Measurements from ENCODE around the gene ATF7IP2. TPM values are rescaled to one million over a fixed set of nuclear protein-coding genes. Genes with fewer than 3 reads are reported as not detected.

ATF7IP2 gene
- total and polyA plus RNA-seq, 2 of the 13 experiments (the other 11 are each of a cell fraction or from before 2014, with no cell fraction given): 117 to 217 TPM

DNA sequence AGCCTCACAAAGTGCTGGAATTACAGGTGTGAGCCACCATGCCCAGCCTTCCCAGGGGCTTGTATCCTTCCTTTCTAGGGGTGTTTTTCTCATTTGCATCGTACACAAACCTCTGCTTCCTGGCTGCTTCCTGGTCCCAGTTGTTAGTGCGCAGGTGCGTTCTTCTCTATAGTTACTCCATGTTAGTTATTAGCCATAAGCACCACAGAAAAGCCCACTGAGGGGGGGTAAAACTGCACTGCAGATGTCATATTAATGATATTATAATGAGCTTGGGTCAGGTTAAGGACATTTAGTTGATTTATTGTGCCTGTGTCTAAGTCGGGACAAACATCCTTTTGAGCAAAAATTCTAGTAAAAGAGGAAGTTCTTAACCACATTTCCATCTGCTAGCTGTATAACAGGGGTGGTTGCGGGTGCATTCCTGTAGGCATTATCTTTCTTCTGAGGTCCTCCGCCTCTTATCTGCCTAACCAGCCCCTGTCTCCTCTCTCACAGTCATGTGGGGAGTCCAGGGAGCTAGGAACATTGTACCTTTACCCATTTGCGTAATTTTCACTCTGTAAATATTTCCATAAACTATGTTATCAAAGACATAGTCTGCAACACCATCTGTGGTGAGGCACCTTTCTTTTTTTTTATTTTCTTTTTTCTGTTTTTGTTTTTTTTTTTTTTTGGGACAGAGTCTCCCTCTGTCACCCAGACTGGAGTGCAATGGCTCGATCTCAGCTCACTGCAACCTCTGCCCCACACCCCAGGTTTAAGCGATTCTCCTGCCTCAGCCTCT lies 23.6 kb upstream of the ATF7IP2 start (continued):
- TF ChIP-seq NFYC (CRISPR knock-in tag; IDR thresholded peaks at IDR 0.05) (no peak; the same call in 1 of the 2 replicates), HOXA9 (CRISPR knock-in tag; IDR thresholded peaks at IDR 0.05; ENCODE audit: borderline replicate concordance) (no peak), MXI1 (IDR thresholded peaks at IDR 0.05; ENCODE audit: borderline replicate concordance, low read depth, low read length) (no peak), ZZZ3 (CRISPR knock-in tag; IDR thresholded peaks at IDR 0.05; ENCODE audit: borderline replicate concordance) (no peak), ZNF235 (CRISPR knock-in tag; IDR thresholded peaks at IDR 0.05; ENCODE audit: borderline replicate concordance) (peak; percentile 40; the same call in 1 of the 2 replicates), ZNF33B (CRISPR knock-in tag; IDR thresholded peaks at IDR 0.05) (no peak), ZNF510 (CRISPR knock-in tag; IDR thresholded peaks at IDR 0.05; ENCODE audit: low read depth) (no peak), ZNF766 (CRISPR knock-in tag; IDR thresholded peaks at IDR 0.05; ENCODE audit: borderline replicate concordance) (no peak), MTA1 (CRISPR knock-in tag; IDR thresholded peaks at IDR 0.05; ENCODE audit: borderline replicate concordance) (no peak; the same call in 1 of the 2 replicates), ZC3H4 (CRISPR knock-in tag; IDR thresholded peaks at IDR 0.05; ENCODE audit: borderline replicate concordance) (no peak), FOXK1 (CRISPR knock-in tag; IDR thresholded peaks at IDR 0.05; ENCODE audit: borderline replicate concordance, low read depth) (no peak), SSRP1 (CRISPR knock-in tag; IDR thresholded peaks at IDR 0.05) (no peak), TP53 (CRISPR knock-in tag; conservative IDR thresholded peaks at IDR 0.05) (no peak), IKZF1 (IDR thresholded peaks at IDR 0.05) (no peak), SKI (IDR thresholded peaks at IDR 0.05; ENCODE audit: partially characterized antibody) (peak; percentile 71), MED8 (CRISPR knock-in tag; IDR thresholded peaks at IDR 0.05; ENCODE audit: insufficient replicate concordance) (peak; percentile 80)
- TF ChIP-seq, protein P1, sequence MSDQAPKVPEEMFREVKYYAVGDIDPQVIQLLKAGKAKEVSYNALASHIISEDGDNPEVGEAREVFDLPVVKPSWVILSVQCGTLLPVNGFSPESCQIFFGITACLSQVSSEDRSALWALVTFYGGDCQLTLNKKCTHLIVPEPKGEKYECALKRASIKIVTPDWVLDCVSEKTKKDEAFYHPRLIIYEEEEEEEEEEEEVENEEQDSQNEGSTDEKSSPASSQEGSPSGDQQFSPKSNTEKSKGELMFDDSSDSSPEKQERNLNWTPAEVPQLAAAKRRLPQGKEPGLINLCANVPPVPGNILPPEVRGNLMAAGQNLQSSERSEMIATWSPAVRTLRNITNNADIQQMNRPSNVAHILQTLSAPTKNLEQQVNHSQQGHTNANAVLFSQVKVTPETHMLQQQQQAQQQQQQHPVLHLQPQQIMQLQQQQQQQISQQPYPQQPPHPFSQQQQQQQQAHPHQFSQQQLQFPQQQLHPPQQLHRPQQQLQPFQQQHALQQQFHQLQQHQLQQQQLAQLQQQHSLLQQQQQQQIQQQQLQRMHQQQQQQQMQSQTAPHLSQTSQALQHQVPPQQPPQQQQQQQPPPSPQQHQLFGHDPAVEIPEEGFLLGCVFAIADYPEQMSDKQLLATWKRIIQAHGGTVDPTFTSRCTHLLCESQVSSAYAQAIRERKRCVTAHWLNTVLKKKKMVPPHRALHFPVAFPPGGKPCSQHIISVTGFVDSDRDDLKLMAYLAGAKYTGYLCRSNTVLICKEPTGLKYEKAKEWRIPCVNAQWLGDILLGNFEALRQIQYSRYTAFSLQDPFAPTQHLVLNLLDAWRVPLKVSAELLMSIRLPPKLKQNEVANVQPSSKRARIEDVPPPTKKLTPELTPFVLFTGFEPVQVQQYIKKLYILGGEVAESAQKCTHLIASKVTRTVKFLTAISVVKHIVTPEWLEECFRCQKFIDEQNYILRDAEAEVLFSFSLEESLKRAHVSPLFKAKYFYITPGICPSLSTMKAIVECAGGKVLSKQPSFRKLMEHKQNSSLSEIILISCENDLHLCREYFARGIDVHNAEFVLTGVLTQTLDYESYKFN (CRISPR knock-in tag; conservative IDR thresholded peaks at IDR 0.05): peak; percentile 93
- TF ChIP-seq, protein P2, sequence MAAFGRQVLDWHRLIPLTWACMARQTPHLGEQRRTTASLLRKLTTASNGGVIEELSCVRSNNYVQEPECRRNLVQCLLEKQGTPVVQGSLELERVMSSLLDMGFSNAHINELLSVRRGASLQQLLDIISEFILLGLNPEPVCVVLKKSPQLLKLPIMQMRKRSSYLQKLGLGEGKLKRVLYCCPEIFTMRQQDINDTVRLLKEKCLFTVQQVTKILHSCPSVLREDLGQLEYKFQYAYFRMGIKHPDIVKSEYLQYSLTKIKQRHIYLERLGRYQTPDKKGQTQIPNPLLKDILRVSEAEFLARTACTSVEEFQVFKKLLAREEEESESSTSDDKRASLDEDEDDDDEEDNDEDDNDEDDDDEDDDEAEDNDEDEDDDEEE (CRISPR knock-in tag; IDR thresholded peaks at IDR 0.05): no peak; the same call in 1 of the 2 replicates
- TF ChIP-seq, protein P3, sequence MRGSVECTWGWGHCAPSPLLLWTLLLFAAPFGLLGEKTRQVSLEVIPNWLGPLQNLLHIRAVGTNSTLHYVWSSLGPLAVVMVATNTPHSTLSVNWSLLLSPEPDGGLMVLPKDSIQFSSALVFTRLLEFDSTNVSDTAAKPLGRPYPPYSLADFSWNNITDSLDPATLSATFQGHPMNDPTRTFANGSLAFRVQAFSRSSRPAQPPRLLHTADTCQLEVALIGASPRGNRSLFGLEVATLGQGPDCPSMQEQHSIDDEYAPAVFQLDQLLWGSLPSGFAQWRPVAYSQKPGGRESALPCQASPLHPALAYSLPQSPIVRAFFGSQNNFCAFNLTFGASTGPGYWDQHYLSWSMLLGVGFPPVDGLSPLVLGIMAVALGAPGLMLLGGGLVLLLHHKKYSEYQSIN (CRISPR knock-in tag; IDR thresholded peaks at IDR 0.05; ENCODE audit: borderline replicate concordance): no peak
- TF ChIP-seq, protein P4, sequence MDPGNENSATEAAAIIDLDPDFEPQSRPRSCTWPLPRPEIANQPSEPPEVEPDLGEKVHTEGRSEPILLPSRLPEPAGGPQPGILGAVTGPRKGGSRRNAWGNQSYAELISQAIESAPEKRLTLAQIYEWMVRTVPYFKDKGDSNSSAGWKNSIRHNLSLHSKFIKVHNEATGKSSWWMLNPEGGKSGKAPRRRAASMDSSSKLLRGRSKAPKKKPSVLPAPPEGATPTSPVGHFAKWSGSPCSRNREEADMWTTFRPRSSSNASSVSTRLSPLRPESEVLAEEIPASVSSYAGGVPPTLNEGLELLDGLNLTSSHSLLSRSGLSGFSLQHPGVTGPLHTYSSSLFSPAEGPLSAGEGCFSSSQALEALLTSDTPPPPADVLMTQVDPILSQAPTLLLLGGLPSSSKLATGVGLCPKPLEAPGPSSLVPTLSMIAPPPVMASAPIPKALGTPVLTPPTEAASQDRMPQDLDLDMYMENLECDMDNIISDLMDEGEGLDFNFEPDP (CRISPR knock-in tag; conservative IDR thresholded peaks at IDR 0.05): no peak
- TF ChIP-seq, protein P5, sequence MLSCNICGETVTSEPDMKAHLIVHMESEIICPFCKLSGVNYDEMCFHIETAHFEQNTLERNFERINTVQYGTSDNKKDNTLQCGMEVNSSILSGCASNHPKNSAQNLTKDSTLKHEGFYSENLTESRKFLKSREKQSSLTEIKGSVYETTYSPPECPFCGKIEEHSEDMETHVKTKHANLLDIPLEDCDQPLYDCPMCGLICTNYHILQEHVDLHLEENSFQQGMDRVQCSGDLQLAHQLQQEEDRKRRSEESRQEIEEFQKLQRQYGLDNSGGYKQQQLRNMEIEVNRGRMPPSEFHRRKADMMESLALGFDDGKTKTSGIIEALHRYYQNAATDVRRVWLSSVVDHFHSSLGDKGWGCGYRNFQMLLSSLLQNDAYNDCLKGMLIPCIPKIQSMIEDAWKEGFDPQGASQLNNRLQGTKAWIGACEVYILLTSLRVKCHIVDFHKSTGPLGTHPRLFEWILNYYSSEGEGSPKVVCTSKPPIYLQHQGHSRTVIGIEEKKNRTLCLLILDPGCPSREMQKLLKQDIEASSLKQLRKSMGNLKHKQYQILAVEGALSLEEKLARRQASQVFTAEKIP (CRISPR knock-in tag; IDR thresholded peaks at IDR 0.05; ENCODE audit: borderline replicate concordance): no peak
